Stimulated activated CD8-positive, alpha-beta memory T cell treated with anti-CD3 and anti-CD28 coated beads, Interleukin-4, amount 100 ng/mL, for 4 hours (primary cell): ENCODE data around the gene DOCK9.

ENCODE experiments used
- DNase-seq, 2 donors: peaks; one replicate each; pipeline ENCODE4 v3.0.0-alpha.2; 2020; ENCODE audit warnings: low read depth in 2 of 2, low spot score in 1 of 2

Gene DOCK9

GRCh38 chr13:98977568-98978265, at the start of gene DOCK9:
DOCK9 (minus strand) TSS chr13:98978064; CDS start chr13:98977909, 155 bp downstream.
- no peak for DNase-seq

GRCh38 chr13:99027260-99027659, 49.4 kb upstream of the DOCK9 start:
- no peak for DNase-seq

- no peak for DNase-seq
These were observed 45.1 kb upstream of the DOCK9 start for GRCh38 chr13:99022941-99023340.

DNA sequence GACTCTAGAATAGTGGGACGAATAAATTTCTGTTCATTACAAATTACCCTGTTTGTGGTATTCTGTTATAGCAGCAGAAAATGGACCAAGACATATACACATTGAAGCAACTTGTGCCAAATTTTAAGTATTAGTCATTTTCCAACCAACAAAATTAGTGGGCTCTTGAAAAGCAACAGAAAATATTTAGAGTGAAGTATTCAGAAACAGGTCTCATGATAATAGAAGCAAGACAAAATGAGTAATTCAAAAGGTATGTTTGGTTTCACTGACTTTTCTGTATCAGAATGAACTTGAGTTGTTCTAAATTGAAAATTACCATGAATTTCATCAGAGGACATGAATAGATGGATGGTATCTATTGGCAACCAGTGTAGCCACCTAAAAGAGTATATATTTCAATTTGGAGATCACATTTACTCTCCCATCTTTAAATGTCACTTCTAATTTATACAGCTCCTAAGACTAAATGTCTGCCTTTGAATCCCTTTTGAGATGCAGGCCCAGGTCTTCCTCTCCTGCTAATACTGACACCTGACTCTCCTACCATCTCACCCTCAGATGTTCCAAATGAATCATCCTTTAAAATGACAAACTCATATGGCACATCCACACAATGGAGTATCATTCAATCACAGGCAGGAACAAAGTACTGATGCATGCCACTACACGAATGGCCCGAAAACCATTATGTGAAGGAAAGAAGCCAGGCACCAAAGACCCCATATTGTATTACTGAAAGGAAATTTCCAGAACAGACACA, 40.7 kb upstream of the DOCK9 start:
- no peak for DNase-seq

- no peak for DNase-seq
These were observed 38.0 kb upstream of the DOCK9 start for GRCh38 chr13:99015606-99016490.

DNA sequence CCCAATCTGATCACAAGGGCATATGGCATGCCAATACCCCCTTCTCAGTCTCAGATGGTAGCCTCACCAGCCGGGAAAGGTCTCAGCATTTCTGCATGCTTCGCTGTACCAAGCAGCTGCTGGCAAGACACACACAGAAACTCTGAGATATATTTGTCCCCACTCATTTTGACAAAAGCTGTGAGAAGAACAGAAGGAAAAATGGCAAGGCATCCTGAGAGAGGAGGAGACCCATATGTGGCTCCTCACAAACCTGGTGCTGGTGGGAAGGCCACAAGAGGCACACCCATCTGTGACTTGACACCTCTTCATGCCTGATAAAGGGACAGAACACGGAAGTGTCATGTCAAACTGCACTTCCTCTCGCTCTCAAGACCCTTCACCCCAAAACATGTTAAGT, 36.7 kb upstream of the DOCK9 start:
- DNase-seq: no peak

- DNase-seq: no peak
These were observed 36.1 kb upstream of the DOCK9 start for GRCh38 chr13:99013951-99014350.

DNA sequence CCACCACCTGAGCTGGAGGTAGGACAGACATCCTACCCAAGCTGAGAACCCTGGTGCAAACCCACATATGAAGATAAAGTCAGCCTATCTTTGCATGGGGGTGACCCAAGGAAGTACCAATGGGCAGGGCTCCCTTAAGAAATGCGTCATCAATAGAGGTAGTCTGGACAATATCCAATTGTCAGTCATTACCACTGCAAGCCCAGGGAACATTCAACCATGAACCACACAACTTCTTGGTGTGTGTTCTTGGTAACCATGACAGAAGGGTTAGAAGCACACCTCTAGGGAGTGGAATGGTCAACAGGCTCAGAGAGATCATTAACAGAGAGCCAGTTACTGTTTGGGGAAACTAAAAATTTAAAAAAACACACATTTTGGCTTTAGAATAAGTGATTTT, 34.7 kb upstream of the DOCK9 start:
- no peak for DNase-seq

DNA sequence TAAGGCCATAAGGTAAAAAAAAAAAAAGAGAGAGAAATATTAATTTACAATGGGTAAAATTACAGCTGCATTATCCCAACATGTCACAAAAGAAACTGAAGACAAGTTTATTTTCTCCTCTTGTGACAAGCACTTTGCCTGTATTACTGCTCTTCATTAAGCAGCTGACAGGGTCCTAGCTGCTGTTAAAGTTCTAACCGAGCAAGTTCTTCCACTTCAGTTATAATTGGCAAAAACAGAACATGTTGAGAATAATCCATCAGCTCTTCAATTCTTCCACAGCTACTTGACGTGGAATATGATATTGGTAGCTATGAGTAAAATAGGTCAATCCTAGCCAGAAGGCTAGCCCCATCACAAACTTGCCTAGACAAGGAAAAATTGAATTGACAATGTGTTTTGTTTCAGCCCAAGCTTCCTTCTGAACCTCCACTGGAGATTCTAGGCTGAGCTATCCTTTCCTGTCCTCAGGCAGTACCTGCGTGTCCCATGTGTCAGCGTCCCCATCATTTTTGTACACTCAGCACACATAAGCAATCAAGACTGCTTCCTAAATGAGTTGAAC, 32.2 kb upstream of the DOCK9 start:
- no peak for DNase-seq

GRCh38 chr13:99008577-99008976, 30.7 kb upstream of the DOCK9 start:
- no peak for DNase-seq

DNA sequence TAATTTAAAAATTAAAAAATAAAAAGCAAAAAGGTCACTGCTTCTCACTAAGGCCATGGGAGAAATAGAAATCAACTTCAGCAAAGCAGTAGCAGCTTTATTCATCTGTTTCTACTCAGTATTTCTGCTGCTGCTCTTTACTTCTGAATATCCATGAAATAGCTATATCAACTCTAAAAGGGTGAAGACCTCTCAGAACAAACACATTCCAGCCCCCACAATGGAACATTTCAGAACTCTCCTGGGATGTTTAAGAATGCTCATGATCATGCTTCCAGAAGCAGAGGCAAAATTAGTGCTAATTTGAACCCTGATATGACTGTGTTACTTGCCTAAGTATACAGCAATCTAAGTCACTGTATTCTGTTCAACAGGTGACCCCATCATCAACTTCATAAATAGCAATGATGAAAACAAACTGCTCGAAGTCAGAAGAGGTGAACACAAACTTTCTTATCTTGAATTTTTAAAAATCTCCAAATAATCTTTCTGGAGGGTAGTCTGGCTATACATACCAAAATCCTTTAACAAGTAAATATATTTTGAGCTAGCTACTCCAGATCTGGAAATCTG, 29.6 kb upstream of the DOCK9 start:
- DNase-seq: no peak

- DNase-seq: no peak
These were observed 27.7 kb upstream of the DOCK9 start for GRCh38 chr13:99005609-99006008.

DNA sequence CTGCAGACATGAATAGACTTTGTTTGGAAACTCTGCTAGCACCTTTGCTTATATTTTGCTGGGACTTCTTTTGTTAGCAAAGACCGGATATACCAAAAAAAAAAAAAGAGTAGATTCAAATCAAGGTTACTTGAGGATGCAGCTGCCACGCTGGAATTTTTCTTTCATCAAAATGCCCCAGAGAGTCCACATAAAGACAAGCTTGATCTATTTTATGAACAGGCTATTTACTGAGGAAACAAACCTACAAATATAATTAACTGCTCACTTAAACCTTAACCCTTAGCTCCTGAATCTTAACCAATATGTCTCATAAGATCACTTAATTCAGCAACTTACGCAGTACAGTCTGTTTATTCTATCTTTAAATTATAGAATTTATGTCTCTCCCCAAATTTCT, 27.1 kb upstream of the DOCK9 start:
- no peak for DNase-seq

DNA sequence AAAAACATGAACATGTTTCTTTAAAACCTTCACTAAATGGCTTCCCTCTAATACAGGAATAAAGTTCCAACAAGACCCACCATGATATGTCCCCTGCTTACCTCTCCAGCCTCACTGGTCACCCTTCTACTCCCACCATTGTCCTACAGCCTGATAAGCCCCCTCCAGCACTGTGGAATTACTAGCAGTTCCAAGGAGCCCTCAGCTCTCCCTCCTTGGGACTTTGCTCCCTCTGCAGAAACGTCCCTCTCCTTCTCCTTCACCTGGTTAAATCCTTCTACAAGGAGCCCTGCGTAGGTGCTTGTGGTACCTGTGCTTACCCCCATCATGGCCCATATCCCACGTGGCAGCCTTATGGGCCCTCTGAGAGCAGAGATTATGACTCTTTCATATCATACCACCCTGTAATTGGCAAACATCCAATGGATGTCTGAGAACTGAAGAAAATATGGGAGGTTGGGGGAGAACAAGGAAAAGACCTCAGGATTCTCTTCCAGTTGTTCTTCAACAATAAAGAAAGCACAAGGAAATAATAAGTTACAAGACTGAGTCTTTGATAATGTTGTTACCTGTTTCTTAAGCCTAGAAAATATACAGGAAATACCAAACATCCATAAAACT, 26.1 kb upstream of the DOCK9 start:
- DNase-seq: no peak

DNA sequence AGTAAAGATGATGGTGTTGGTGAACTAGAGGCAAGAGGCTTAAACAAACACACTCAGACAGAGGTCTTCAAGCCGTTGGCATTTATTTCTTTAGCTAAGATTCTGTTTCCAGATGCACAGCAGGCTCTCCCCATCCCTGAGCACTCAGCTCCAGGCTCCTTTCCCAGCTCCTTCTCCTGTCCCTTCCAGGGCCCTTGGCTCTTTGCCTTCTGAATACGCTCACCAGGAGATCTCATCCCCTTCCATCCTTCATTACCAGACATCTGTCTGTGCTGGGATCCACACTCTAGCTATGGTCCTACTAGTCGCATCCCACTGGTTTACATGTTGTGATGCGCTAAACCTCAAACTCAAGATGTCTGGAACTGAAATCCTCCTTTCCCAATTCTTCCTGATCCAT, 25.3 kb upstream of the DOCK9 start:
- no peak for DNase-seq

GRCh38 chr13:99002172-99002710, 24.4 kb upstream of the DOCK9 start:
- no peak for DNase-seq

GRCh38 chr13:99000137-99000536, 22.3 kb upstream of the DOCK9 start:
- DNase-seq: no peak

- no peak for DNase-seq
These were observed 21.7 kb upstream of the DOCK9 start for GRCh38 chr13:98999639-98999952.

DNA sequence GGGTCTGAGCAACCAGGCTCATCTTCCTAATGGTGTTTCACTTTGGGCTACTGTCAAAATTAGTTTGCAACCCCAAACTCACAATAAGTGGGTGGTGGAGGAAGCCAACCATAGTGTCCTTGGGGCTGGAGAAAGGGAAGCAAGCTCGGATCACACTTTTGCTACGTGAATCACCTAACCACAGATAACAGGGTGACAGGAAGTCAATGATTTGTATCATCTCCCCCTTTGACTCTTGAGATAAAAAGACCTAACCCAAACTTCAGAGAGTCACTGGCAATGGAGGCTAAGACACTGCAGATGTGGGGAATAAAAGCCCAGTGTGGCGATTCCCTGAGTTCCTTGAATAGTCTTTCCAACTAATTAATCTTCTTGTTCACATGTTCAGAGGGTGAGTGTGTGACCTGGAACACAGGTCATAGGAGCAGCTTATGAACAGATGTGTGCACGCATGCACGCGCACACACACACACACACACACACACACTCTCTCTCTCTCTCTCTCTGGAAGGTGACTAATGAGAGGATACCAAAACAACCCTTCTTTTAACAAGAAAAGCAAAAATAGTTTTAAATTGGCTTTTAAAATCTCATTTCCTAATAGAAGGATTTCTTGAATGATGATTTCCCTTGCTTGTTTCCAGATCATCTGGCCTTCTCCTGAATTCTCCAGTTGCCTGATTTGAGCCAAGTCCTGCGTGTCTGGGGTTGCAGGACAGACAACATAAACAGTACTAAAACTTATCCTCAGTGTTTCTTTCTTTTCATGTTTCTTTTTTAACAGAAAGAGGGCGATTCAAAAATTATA, 21.2 kb upstream of the DOCK9 start:
- DNase-seq: no peak
